Head of caudate nucleus (tissue), 42 donors: ENCODE data around the gene CRTC1.

ENCODE experiments used
- DNase-seq, 42 donors: peaks; one replicate each; pipeline versions ENCODE4 v3.0.0 to v3.0.0-alpha.2; 2020 to 2021; ENCODE audit warnings: mixed read lengths in 7 of 42
- intact Hi-C: fragments of 100-400 bp; cut with DNase I; formaldehyde crosslinking; loops from one replicate; pipeline ENCODE4 v1.15.0; 2022

Gene CRTC1, protein sequence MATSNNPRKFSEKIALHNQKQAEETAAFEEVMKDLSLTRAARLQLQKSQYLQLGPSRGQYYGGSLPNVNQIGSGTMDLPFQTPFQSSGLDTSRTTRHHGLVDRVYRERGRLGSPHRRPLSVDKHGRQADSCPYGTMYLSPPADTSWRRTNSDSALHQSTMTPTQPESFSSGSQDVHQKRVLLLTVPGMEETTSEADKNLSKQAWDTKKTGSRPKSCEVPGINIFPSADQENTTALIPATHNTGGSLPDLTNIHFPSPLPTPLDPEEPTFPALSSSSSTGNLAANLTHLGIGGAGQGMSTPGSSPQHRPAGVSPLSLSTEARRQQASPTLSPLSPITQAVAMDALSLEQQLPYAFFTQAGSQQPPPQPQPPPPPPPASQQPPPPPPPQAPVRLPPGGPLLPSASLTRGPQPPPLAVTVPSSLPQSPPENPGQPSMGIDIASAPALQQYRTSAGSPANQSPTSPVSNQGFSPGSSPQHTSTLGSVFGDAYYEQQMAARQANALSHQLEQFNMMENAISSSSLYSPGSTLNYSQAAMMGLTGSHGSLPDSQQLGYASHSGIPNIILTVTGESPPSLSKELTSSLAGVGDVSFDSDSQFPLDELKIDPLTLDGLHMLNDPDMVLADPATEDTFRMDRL

DNA sequence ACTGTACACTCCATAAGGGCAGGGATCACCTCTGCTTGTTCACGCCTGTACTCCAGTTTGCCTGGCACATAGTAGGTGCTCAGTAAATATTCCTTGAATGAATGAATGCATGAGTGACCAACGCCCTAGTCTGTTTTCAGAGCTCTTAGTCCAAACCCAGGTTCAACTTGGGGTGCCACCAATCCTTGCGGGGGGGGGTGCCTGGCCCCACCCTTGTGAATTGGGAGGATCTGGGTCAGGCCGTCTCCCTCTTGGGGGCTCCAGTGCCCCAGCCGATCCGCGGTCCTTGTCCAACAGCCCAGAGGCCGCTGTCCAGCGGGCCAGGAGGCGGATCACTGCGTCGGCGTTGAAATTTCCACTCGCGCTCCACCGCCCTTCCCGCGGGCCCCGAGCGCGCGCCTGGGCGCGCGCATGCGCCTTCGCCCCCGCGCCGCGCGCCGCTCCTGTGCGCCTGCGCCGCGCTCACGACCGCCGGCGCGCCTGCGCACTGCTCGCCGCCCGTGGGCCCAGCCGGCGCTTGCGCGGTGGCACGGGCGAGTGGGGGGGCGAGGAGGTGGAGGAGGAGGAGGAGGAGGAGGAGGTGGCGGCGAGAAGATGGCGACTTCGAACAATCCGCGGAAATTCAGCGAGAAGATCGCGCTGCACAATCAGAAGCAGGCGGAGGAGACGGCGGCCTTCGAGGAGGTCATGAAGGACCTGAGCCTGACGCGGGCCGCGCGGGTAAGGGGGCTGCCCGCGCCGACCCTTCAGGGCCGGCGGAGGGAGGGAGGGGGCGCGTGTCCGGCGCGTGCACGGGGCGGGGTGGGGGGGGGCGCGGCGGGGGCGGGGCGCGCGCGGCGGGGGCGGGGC, at the start of gene CRTC1:
TSS of gene CRTC1 (plus strand) at position 572 of the 849 bp plus-strand sequence. CDS start at position 595, 23 bp downstream.
- intact Hi-C loops: no loop called here
- peak; percentile 45 to 91 (median 81) for DNase-seq

DNA sequence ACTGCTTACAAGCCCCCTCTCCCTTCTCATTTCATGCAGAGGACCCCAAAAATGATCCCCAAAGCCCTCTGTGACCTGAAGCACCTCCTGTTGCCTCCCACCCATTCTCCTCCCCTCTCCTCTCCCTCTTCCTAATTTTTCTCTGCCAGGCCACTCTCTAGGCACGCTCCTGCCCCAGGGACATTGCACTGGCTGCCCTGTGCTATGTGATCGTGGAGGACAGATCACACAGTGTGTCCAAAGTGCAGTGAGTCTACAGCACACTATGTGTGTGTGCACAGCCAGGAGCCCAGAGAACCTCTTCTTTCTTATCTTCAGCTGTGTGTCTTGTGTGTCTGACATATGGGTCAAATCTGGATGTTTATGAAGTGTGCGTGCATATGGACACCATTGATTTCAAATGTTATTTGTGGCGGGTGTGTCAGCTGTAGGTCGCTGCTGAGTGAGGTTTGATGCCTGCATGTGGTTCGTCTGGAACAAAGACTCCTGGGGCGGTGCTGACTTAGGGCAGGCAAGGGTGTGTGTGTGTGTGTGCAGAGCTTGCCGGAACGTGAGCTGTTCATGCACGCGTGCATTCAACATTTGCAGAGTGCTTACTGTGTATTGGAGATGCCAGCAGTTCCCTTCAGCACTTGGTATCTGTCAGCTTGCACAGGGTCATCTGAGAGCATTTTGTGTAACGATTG, 48.7 kb upstream of the CRTC1 start:
- DNase-seq: no peak
- intact Hi-C loops: no loop called here

DNA sequence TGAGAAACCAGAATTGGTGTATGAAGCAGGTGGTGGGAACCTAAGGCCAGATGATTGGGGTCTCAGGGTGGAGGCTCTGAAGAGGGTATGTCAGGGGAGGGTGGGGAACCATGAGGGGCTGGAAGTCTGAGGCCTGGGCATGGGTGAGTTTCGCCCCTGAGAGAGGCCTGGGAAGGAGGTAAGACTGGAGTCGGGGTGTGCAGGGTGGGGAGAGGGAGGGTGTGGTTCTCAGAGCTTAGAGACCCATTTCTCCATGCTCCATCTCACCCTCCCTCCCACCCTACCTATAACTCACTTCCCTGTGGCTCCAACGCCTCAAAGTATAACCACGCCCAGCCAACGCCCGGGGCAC, 47.7 kb upstream of the CRTC1 start:
- intact Hi-C loops: no loop called here

DNA sequence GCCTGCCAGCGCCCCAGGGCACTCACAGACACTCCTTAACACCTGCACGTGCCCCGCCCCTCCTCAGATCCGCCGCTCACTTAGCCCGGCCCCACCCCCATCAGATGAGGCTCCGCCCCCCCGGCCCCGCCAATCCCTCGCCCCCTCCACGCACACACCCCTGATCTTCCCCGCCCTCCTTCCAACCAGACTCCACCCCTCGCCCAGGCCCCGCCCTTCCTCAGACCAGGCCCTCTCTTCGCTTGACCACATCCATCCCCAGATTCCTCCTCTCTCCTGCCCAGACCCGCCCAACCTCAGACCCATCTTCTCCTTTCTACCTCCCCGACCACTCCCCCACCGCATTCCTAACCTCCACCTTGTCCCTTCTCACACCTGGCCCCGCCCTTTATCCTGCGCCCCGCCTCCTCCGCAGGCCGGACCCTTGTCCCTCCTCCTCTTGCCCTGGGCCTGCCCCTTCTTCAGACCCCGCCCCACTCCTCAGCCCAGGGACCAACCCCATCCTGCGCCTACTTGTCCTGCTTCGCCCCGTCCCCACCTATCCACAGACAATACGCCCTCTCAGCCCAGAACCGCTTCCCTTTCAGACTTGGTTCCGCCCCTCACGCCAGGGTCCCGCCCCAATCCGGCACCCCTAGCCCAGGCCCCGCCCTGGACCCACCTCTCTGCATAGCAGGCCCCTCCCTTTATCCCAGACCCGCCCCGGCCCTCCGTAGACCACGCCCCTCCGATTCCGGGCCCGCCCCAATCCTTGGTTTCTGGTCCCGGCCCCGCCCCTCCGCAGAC, 47.1 kb upstream of the CRTC1 start:
- DNase-seq: peak; percentile 93 to 100 (median 98)
- intact Hi-C loops: no loop called here

More for the DNA sequence above, 47.7 kb upstream of the CRTC1 start:
- no peak for DNase-seq

DNA sequence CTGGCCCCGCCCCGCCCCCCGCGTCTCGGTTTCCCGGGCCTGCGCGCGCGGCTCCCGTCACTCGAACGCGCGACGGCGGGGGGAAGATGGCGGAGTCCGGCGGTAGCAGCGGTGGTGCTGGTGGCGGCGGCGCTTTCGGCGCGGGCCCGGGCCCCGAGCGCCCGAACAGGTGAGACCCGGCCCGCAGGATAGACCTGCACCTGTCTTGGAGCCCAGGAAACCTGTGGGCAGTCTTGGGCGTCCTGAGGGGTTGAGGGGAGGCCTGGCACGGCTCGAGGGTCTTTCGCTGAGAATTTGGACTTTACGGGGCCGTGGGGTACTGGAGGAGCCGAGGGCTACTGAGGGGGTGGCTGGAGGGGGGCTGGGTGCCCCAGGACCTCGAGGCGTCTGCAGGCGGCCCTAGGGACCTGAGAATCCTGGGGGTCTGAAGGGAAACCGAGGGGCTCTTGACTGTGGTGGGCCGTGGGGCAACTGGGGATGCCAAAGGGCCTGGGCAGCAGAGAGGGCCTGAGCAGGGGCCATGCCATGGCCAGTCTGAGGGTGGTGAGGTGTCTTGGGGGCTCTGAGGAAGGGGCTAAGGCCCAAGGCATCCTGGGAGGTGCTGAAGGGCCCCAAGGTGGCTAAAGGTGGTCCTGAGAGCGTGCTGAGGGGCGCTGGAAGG, 46.4 kb upstream of the CRTC1 start, which contains the start of gene KLHL26:
TSS of gene KLHL26 (plus strand) at position 60 of the 661 bp plus-strand sequence. CDS start at position 87, 27 bp downstream.
- DNase-seq: no peak
- intact Hi-C loops: no loop called here

DNA sequence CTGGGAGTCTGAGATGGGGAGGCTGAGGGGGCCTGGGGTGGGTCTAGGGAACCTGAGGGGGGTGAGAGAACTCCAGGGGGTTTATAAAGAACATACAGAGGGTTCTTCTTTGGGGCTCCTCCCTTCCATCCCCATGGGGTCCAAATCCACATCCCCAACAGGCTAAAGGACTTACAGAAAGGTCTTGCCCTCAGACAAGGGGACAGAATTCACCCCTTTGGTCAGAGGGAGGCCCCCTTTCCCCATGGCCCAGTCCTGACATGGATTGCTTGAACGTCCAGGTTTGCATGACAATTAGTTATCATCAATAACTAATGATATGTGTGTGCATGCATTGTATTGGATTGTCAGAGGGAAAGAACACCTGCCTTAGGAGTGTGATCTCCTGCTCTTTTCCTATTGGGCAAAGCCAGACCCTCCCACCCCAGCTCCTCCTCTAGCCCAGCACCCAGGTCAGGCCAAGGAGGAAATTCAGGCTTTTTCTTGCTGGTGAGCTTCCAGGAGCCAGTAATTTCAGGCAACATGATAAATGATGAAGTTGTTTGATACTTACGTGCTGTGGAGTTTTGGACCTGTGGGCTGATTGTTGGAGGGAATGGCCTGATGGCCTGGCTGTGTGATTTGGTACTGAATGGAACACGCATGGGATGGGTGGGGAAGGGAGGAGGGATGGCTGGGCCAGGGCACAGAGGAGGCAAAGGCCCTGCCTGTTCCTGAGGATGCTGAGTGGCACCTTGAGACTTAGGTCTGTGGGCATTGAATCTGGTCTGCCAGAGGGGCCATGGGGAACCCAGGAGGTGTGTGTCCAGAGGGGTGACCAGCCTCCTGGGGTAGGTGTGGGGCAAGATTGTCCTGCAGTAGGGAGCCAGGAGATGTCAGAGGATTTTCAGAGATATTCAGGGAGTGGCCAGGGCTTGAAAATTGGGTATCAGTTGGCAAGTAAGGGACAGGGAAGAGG, 45.5 kb upstream of the CRTC1 start:
- DNase-seq: peak in 20 of 42 donors; percentile 39 to 80 (median 58)
- intact Hi-C loops: no loop called here

DNA sequence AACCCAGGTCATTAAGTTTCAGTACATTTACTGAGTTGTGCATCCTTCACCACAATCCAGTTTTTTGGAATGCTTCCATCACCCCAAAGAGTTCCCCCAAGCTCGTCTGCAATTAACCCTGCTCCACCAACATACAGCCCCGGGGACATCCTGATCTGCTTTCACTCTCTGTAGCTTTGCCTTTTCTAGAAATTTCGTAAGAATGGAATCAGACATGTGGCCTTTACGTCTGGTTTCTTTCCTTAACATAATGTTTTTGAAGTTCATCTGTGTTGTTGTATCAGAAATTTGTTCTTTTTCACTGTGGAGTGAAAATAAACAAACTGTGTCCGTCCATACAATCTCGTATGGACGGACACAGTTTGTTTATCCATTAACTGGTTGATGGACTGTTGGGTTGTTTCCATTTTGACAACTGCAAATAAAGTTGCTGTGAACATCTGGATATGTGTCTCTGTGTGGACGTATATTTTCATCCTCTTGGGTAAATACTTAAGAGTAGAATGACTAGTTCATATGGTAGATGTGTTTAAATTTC, 43.7 kb upstream of the CRTC1 start:
- DNase-seq: no peak
- intact Hi-C loops: no loop called here

DNA sequence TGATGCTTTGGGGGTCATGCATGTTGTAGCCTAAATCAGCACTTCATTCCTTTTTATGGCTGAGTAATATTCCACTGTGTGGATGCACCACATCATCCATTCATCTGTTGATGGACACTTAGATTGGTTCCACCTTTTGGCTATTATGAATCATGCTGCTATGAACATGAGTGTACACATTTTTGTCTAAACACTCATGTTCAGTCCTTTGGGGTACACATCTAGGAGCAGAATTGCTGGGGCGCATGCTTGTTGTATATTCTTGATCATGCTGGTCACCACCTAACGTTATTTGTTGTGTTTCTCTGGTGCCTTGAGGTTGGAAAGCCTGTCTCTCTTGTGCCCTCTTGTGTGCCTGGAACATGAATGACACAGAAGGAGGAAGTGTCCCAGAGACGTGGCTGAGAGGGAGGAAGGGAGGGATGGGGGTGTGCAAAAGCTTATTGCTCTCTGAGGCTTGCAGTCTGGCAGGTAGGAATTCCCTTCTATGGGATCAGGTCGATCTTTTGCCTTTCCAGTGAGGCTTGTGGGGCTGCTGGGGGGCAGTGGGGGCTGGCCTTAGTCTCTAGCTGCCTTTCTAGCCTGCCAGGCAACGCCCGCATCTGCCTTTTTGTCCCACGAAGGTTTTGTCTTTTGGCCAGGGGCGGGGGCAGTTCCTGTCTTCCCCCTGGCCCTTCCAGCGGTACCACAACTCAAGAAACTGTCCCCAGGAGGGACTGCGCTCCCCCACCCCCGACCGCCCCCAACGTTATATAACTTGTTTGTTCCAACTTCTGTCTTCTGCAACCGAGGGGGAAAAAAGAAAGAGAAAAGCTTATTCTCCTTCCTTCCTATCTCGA, 39.1 kb upstream of the CRTC1 start:
- DNase-seq: peak in 38 of 42 donors; percentile 39 to 91 (median 66)
- intact Hi-C loops: no loop called here

DNA sequence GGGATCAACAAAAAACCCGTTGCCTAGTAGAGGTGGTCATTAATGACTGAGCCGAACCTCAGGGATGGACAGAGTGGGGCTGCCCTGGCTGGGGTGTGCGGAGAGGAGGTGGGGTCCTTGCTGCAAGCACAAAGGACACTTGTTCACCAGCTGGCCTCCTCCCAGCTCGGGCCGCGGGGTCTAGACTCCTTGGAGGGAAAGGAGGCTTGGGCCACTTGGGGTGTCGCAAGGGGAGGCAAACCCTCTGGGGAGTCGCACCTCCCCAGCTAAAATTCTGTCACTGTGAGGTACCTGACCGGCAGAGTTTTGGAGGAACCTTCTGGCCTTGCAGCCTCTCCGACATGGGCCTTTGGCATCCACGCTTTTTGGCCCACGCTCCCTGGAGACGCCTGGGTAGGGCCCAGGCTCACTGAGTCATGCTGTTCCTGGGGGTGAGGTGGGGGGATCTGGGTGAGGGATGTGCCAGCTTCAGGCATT, 38.4 kb upstream of the CRTC1 start:
- peak; percentile 45 to 95 (median 80) for DNase-seq
- intact Hi-C loops: no loop called here

DNA sequence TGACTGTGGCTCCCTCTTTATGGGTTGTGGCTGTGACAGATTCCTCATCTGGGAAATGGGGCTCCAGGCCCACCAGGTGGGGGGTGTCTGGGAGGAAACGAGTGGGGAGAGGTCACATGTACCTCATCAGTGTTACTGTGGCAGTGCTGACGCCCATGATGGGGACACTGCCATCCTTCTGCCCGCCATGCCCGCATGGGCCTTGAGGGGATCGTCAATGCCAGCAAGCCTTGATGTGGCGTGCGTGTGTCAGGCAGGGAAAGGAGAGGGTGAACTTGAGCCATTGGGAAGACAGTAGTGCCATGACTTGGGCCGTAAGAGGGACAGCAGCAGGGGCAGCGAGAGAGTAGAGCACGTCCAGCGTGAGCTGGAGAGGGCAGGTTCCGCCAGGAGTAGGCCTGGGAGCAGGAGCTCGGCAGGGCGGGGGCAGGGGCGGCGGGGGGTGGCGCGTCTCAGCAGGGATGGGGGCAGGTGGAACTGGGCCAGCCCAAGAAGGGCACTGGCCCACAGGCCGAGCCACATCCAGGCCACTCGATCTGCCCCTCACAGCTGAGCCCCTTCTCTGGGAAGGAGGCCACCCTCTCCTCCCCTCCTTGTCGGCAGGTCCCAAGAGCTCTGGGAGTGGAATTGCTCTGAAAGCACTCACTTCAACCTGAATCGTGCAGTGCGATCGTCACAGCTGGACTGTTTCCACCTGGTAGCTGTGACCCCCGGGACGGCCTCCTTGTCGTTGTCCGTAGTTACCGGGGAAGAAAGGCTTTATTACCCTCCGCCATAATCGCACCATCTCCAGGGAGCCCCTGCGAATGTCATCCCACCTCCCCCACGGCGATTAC, 36.7 kb upstream of the CRTC1 start:
- intact Hi-C loops: no loop called here
- no peak for DNase-seq

DNA sequence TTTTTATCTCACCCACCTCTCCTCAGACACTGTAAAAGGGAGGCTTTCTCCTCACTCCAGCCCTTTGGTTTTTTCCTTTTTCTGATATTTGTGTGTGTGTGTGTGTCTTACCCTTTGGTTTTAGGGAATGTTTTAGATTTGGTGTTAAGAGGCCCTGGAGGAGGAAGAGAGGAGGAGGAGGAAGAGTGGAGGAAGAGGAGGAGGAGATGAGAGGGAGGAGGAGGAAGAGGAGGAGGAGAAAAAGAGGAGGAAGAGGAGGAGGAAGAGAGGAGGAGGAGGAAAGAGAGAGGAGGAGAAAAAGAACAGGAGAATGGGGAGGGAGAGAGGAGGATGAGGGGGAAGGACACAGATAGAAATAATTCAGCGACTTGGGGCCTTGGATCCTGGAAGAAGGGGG, 36.1 kb upstream of the CRTC1 start:
- intact Hi-C loops: no loop called here
- no peak for DNase-seq

DNA sequence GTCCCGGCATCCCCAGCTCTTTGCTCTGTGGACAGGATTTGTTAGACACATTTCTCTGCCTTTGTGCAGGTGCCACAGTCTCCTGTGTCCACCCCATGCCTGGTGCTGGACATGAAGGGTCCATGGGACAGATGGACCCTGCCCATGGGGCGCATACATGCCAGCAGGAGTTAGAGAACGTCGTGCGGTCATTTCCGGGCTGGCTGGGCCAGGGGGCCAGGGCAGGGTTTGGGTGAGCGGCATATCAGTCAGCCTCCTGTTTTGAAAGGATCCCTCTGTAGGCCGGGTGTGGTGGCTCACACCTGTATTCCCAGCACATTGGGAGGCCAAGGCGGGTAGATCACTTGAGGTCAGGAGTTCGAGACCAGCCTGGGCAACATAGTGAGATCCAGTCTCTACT, 35.7 kb upstream of the CRTC1 start:
- intact Hi-C loops: no loop called here
- no peak for DNase-seq

DNA sequence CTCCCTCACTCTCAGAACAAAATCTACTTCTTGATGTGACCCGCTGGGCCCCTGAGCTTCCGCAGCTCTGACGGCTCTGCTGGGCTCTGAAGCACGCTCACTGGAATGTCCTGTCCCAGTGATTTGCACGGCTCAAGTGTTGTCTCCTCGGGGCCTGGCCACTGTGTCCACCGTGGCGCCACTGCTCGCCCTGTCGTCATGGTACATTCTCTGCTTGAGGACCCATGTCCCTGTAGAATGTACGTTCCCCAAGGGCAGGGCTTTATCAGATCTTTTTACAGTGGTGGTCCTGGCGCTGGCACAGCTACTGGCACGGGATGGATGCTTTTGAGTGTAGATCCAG, 34.5 kb upstream of the CRTC1 start:
- no peak for DNase-seq
- intact Hi-C loops: no loop called here

DNA sequence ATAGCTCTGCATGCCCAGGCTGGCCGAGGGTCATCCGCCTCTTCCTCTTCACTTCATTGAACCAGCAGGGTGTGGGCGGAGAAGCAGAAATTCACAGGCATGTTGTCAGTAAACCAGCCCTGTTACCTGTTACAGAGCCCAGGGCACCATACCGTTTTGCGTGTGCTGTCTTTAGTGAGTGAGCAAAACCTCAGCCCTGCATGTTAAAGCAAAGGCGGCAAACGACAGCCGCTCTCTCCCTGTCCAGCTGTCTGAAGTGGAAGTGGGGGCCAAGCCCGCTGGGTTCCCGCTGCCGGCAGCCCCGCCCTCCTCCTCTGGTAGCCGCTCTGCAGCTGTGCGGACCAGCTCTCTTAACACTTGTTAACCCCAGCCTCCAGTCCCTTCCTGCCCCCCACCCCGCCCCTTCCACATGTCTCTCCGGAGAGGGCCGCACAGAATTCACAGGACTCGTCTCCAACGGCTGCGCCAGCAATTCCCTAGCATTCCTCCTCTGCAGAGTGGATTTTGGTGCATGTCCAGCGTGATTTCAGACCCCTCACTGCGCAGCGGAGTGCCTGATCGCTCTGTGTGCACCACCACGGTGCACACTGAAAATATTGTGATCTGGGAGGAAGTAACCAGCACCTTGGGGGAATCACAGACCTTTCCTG, 34.0 kb upstream of the CRTC1 start:
- intact Hi-C loops: no loop called here
- peak in 41 of 42 donors; percentile 38 to 84 (median 71) for DNase-seq
